ENCODE data around the gene DUSP16.
"Not testable (repeated sequence)": the region's sequence is repeated elsewhere in the genome, so short reads cannot be mapped to it uniquely, and the experiment has no call there.

Gene DUSP16

GRCh38 chr12:12519354-12519998, 43.2 kb downstream of the DUSP16 start:
- DNase-seq: no peak

GRCh38 chr12:12518919-12519318, 43.7 kb downstream of the DUSP16 start:
- DNase-seq: no peak

- DNase-seq: no peak
Observed at GRCh38 chr12:12518464-12518845, 44.2 kb downstream of the DUSP16 start.

GRCh38 chr12:12513416-12514006, 49.2 kb downstream of the DUSP16 start:
- DNase-seq: no peak

- no peak for DNase-seq
Observed at GRCh38 chr12:12511895-12512711, 50.6 kb downstream of the DUSP16 start.

GRCh38 chr12:12511021-12511783, 51.5 kb downstream of the DUSP16 start:
- no peak for DNase-seq

GRCh38 chr12:12510551-12510950, 52.1 kb downstream of the DUSP16 start:
- no peak for DNase-seq

GRCh38 chr12:12510141-12510540, 52.5 kb downstream of the DUSP16 start:
- DNase-seq: no peak

GRCh38 chr12:12508612-12509011, 54.1 kb downstream of the DUSP16 start:
- DNase-seq: no peak

GRCh38 chr12:12507121-12507520, 55.5 kb downstream of the DUSP16 start:
- no peak for DNase-seq

- DNase-seq: no peak
Observed at GRCh38 chr12:12506496-12506890, 56.2 kb downstream of the DUSP16 start.

- no peak for DNase-seq
Observed at GRCh38 chr12:12505544-12506495, 56.8 kb downstream of the DUSP16 start.

- DNase-seq: no peak
Observed at GRCh38 chr12:12503384-12504078, 59.1 kb downstream of the DUSP16 start.

- no peak for DNase-seq
Observed at GRCh38 chr12:12502815-12503151, 59.9 kb downstream of the DUSP16 start.

GRCh38 chr12:12502130-12502814, 60.4 kb downstream of the DUSP16 start:
- DNase-seq: not testable (repeated sequence)

- DNase-seq: no peak
Observed at GRCh38 chr12:12501121-12501520, 61.5 kb downstream of the DUSP16 start.

GRCh38 chr12:12499909-12500604, 62.6 kb downstream of the DUSP16 start:
- no peak for DNase-seq

- no peak for DNase-seq
Observed at GRCh38 chr12:12498210-12498609, 64.5 kb downstream of the DUSP16 start.

GRCh38 chr12:12495536-12495935, 67.1 kb downstream of the DUSP16 start:
- DNase-seq: no peak

- no peak for DNase-seq
Observed at GRCh38 chr12:12492547-12492946, 70.1 kb downstream of the DUSP16 start.

Measured in NCI-H1436 (cell line).